K562 (cell line): Measurements from ENCODE around the gene ATCAY.

Experiments used
- DACH1 ChIP-seq: fragments of 450-650 bp; IDR thresholded peaks from 2 replicates; pipeline ENCODE4 v1.6.1; 2018; ENCODE audit not compliant: partially characterized antibody
- ELF1 ChIP-seq: fragments of 200-800 bp; sonication (Bioruptor generic); IDR thresholded peaks from 2 replicates; pipeline ENCODE4 v1.6.1; 2016; ENCODE audit warnings: missing genetic modification characterization, missing compliant biosample characterization
- NFIC ChIP-seq: fragments of 450-650 bp; IDR thresholded peaks from 2 replicates; pipeline ENCODE4 v1.6.1; 2017; ENCODE audit warnings: mild to moderate bottlenecking, inconsistent platforms
- RNF2 ChIP-seq: sonication (generic); IDR thresholded peaks from 2 replicates; pipeline ENCODE4 v1.6.1; 2016
- TARDBP ChIP-seq: fragments of 450-650 bp; IDR thresholded peaks from 2 replicates; pipeline ENCODE4 v1.6.1; 2016
- ZBTB8A ChIP-seq: fragments of 450-650 bp; IDR thresholded peaks from 2 replicates; pipeline ENCODE4 v1.6.1; 2018; ENCODE audit warnings: mild to moderate bottlenecking, moderate library complexity; ENCODE audit not compliant: partially characterized antibody
- ZNF76 ChIP-seq: fragments of 250-450 bp; sonication (Bioruptor Pico); IDR thresholded peaks from 2 replicates; pipeline ENCODE4 v1.4.0; 2020; ENCODE audit warnings: mild to moderate bottlenecking, moderate library complexity, borderline replicate concordance
- TF ChIP-seq, protein P1 (sequence below), 2 experiments: fragments of 450-650 bp in 1 of 2; sonication (generic) in 1 of 2; formaldehyde crosslinking in 1 of 2; IDR thresholded peaks in 1 of 2; conservative IDR thresholded peaks in 1 of 2; 2 replicates each; pipeline versions ENCODE4 v1.6.1 to v1.8.1; 2016 to 2023; ENCODE audit warnings: mild to moderate bottlenecking in 2 of 2, moderate library complexity in 2 of 2, inconsistent platforms in 1 of 2, missing genetic modification reagents in 1 of 2
- TF ChIP-seq, protein P2 (sequence below), 3 experiments: IDR thresholded peaks in 2 of 3; conservative IDR thresholded peaks in 1 of 3; 2 replicates each; pipeline ENCODE4 v1.5.1; 2011 to 2012; ENCODE audit warnings: low read length in 3 of 3, mild to moderate bottlenecking in 3 of 3, control low read depth in 2 of 3, improper control_type of control experiment in 1 of 3, inconsistent platforms in 1 of 3, low read depth in 1 of 3, mixed read lengths in 1 of 3, moderate library complexity in 1 of 3; ENCODE audit not compliant: insufficient read depth in 2 of 3

GRCh38 chr19:3898426-3898825 is 17.9 kb downstream of the ATCAY start:
- TF ChIP-seq, protein P1, sequence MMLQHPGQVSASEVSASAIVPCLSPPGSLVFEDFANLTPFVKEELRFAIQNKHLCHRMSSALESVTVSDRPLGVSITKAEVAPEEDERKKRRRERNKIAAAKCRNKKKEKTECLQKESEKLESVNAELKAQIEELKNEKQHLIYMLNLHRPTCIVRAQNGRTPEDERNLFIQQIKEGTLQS (IDR thresholded peaks at IDR 0.05): no peak
- TF ChIP-seq, protein P1 (CRISPR knock-in tag; conservative IDR thresholded peaks at IDR 0.05): no peak
- TF ChIP-seq ELF1 (tag) (no peak), NFIC (no peak), ZNF76 (no peak), TARDBP (no peak), ZBTB8A (no peak), DACH1 (peak; percentile 10), RNF2 (no peak)
- TF ChIP-seq, protein P2, sequence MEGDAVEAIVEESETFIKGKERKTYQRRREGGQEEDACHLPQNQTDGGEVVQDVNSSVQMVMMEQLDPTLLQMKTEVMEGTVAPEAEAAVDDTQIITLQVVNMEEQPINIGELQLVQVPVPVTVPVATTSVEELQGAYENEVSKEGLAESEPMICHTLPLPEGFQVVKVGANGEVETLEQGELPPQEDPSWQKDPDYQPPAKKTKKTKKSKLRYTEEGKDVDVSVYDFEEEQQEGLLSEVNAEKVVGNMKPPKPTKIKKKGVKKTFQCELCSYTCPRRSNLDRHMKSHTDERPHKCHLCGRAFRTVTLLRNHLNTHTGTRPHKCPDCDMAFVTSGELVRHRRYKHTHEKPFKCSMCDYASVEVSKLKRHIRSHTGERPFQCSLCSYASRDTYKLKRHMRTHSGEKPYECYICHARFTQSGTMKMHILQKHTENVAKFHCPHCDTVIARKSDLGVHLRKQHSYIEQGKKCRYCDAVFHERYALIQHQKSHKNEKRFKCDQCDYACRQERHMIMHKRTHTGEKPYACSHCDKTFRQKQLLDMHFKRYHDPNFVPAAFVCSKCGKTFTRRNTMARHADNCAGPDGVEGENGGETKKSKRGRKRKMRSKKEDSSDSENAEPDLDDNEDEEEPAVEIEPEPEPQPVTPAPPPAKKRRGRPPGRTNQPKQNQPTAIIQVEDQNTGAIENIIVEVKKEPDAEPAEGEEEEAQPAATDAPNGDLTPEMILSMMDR (IDR thresholded peaks at IDR 0.05 in 2 of 3, conservative IDR thresholded peaks at IDR 0.05 in 1 of 3; ENCODE audit: insufficient read depth in 2 of 3, low read depth in 1 of 3, low read length in 3 of 3): no peak
